Measurements from ENCODE around the gene APCDD1L.

The APCDD1L gene

DNA sequence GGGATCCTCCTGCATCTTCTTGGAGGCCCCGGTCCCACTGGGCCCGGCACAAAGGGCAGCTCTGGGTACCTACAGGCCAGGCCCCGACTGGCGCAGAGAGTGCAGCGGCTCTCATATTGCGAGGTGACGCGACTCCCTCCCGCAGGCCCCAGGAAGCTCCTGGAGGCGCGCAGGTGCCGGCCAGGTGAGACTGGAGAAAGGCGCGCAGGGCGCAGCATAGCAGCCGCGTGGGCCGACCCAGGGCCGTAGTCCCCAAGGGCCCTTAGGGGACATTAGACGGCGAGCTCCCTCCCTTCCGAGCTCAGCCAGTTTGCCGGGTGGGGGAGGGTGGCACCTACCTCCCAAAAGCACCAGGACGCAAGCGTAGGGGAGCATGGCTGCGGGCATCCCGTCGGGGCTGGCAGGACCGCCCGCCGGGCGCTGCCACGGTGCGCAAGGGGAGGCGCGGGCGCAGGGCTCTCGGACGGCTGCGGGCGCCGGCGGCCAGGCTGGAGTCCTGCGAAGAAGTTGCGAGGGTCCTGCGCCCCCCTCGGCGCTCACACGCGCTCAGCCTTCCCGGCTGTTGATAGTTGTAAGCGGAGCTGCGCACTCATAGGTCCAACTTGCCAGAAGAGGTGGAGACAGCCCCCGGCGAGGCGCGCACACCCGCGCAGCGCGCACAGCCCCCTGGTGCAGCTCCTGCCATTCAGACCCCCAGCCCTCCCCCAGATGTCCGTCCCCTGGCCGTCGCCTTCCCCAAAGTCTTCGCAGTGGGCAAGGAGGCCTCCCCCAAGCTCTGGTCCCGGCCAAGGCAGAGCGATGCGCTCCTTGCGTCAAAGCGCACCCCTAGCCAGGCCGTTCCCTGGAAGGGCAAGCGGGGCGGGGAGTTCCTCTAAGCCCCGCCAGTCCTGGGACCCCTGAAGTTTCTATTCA is 622 bp downstream of the APCDD1L start:
- Histone ChIP-seq H3K4me3 (replicated peaks; ENCODE audit: insufficient read depth, low read length) (no peak overlapping the region), H3K27me3 (ENCODE audit: insufficient read depth, poor library complexity, severe bottlenecking) (peaks cover 26% of the 10 kb centered on the region)
- no peak for TF ChIP-seq REST (IDR thresholded peaks at IDR 0.05; ENCODE audit: insufficient replicate concordance, low read depth)
- no peak for TF ChIP-seq GABPA (IDR thresholded peaks at IDR 0.05; ENCODE audit: low read depth)
- no peak for TF ChIP-seq POLR2AphosphoS5 (IDR thresholded peaks at IDR 0.05; ENCODE audit: low read depth)
- no peak for TF ChIP-seq CTCF (IDR thresholded peaks at IDR 0.05; ENCODE audit: insufficient read depth, low read length)
- TF ChIP-seq SPI1 (IDR thresholded peaks at IDR 0.05; ENCODE audit: borderline replicate concordance, low read depth) = no peak

GRCh38 chr20:58513580-58514285 is 1.5 kb downstream of the APCDD1L start:
- H3K27me3 ChIP-seq (ENCODE audit: insufficient read depth, poor library complexity, severe bottlenecking) = peaks cover 26% of the 10 kb centered on the region
- TF ChIP-seq SPI1 (IDR thresholded peaks at IDR 0.05; ENCODE audit: borderline replicate concordance, low read depth) = no peak
- no peak for TF ChIP-seq POLR2AphosphoS5 (IDR thresholded peaks at IDR 0.05; ENCODE audit: low read depth)
- TF ChIP-seq REST (IDR thresholded peaks at IDR 0.05; ENCODE audit: insufficient replicate concordance, low read depth) = no peak
- H3K4me3 ChIP-seq (replicated peaks; ENCODE audit: insufficient read depth, low read length) = no peak overlapping the region
- DNase-seq (ENCODE audit: low read depth in 1 of 2, low spot score in 1 of 2) = no peak
- H3K27ac ChIP-seq (replicated peaks) = no peak overlapping the region

More for the DNA sequence above, 622 bp downstream of the APCDD1L start:
- no peak for DNase-seq (ENCODE audit: low read depth in 1 of 2, low spot score in 1 of 2)
- H3K27ac ChIP-seq (replicated peaks) = no peak overlapping the region

DNA sequence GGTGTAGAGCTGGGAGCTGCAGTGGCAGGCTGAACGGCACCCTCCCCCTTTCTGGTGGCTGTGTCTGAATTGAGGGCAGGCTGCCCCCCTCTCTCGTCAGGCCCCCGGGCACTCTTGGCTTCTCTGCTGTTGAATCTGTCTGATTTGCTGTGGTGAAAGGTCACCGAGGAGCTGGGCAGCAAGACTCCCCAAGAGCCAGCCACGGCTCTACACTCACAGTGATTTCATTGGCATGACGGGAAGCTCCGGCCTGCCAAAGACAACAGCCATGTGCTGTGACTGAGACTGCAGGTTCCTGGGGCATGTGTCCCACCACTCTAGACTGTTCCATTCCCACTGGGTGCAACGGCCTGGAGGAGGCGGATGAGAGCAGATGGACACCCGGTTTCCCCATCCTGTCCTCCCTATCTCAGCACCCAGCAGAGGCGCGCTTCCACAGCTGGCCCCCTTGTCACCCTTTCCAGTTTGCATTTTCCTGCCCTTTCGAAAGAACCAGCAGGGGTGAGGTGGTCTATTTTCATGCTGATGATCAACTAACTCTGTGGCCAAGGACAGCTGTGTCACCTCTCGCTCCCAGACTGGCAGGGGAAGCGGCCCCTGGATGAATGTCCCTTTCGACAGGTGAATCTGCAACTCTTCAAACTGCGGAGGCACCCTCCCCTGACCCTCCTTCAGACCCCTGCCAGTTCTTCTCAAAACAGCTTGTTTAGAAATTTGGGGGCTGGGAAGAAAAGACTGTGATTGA is 2.2 kb downstream of the APCDD1L start:
- H3K4me3 ChIP-seq (replicated peaks; ENCODE audit: insufficient read depth, low read length) = no peak overlapping the region
- no peak overlapping the region for H3K27ac ChIP-seq (replicated peaks)
- DNase-seq (ENCODE audit: low read depth in 1 of 2, low spot score in 1 of 2) = no peak
- H3K27me3 ChIP-seq (ENCODE audit: insufficient read depth, poor library complexity, severe bottlenecking) = peaks cover 26% of the 10 kb centered on the region
- TF ChIP-seq REST (IDR thresholded peaks at IDR 0.05; ENCODE audit: insufficient replicate concordance, low read depth) (no peak), GABPA (IDR thresholded peaks at IDR 0.05; ENCODE audit: low read depth) (no peak), POLR2AphosphoS5 (IDR thresholded peaks at IDR 0.05; ENCODE audit: low read depth) (no peak), CTCF (IDR thresholded peaks at IDR 0.05; ENCODE audit: insufficient read depth, low read length) (no peak), SPI1 (IDR thresholded peaks at IDR 0.05; ENCODE audit: borderline replicate concordance, low read depth) (no peak)

All from HL-60 (cell line).